Endothelial cell of umbilical vein (primary cell): ENCODE results near the gene GPATCH2.

Experiments
- CTCF ChIP-seq, 2 donors: IDR thresholded peaks; 1 replicate in 1 of 2; 2 replicates in 1 of 2; pipeline ENCODE4 v1.5.1; 2011; ENCODE audit warnings: low read length in 2 of 2, mild to moderate bottlenecking in 2 of 2, moderate library complexity in 2 of 2, control low read depth in 1 of 2, inconsistent platforms in 1 of 2, low read depth in 1 of 2; ENCODE audit not compliant: insufficient read depth in 1 of 2; ENCODE audit errors: extremely low read depth in 1 of 2
- EZH2 ChIP-seq: IDR thresholded peaks from 2 replicates; pipeline ENCODE4 v1.6.1; 2012; ENCODE audit warnings: borderline replicate concordance, low read depth, mild to moderate bottlenecking, moderate library complexity, low read length, inconsistent platforms; ENCODE audit not compliant: severe bottlenecking
- POLR2A ChIP-seq: IDR thresholded peaks from 2 replicates; pipeline ENCODE4 v1.6.1; 2012; ENCODE audit warnings: low read depth, mild to moderate bottlenecking, control low read depth, low read length

DNA sequence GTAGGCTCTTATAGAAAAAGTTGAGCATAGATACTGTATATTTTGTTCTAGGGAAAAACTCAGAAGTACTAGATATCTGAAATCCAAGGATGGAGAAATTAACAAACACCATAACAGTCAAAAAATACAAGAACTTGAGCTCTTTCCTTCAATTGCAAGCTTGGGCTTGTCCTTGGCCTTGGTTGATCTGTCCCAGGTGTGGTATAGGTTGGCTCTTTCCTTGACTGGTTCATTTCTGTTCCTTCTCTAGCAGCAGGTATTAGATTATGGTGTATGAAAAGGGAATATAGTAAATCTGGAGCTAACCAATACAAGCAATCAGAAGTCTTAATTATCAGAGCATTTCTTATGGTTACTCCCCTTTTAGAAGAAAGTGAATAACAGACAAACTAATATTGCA, 198.6 kb downstream of the GPATCH2 start:
- TF ChIP-seq CTCF (IDR thresholded peaks at IDR 0.05; ENCODE audit: extremely low read depth in 1 of 2, insufficient read depth in 1 of 2, low read depth in 1 of 2, low read length in 2 of 2) (no peak), EZH2 (no peak), POLR2A (no peak)
